HG03565 (cell line): ENCODE measurements around the gene SLC24A3.

Source experiments
- ATAC-seq: cut with Tn5 transposase; IDR thresholded peaks from one replicate; pipeline ENCODE4 v1.9.1; 2021; ENCODE audit warnings: mild to moderate bottlenecking, moderate library complexity; ENCODE audit not compliant: unreplicated experiment

The SLC24A3 gene

GRCh38 chr20:19236371-19237055 is 24.1 kb downstream of the SLC24A3 start:
- ATAC-seq: no peak

- ATAC-seq: no peak
Observed at GRCh38 chr20:19241440-19241839, 29.0 kb downstream of the SLC24A3 start.

- ATAC-seq: no peak
Observed at GRCh38 chr20:19244291-19244690, 31.8 kb downstream of the SLC24A3 start.

- ATAC-seq: no peak
Observed at GRCh38 chr20:19249106-19249879, 36.9 kb downstream of the SLC24A3 start.

- no peak for ATAC-seq
Observed at GRCh38 chr20:19250346-19250745, 37.9 kb downstream of the SLC24A3 start.

- no peak for ATAC-seq
Observed at GRCh38 chr20:19251506-19251905, 39.1 kb downstream of the SLC24A3 start.

- ATAC-seq: no peak
Observed at GRCh38 chr20:19251958-19252357, 39.5 kb downstream of the SLC24A3 start.

GRCh38 chr20:19252451-19253120 is 40.1 kb downstream of the SLC24A3 start:
- no peak for ATAC-seq

- no peak for ATAC-seq
Observed at GRCh38 chr20:19253316-19253715, 40.9 kb downstream of the SLC24A3 start.

- ATAC-seq: no peak
Observed at GRCh38 chr20:19253916-19254820, 41.7 kb downstream of the SLC24A3 start.

- no peak for ATAC-seq
Observed at GRCh38 chr20:19254956-19255355, 42.5 kb downstream of the SLC24A3 start.

- ATAC-seq: no peak
Observed at GRCh38 chr20:19256085-19256484, 43.6 kb downstream of the SLC24A3 start.

GRCh38 chr20:19256906-19257595 is 44.6 kb downstream of the SLC24A3 start:
- ATAC-seq: no peak

GRCh38 chr20:19257865-19258264 is 45.4 kb downstream of the SLC24A3 start:
- ATAC-seq: no peak

- ATAC-seq: no peak
Observed at GRCh38 chr20:19259141-19259591, 46.7 kb downstream of the SLC24A3 start.

GRCh38 chr20:19260412-19261090 is 48.1 kb downstream of the SLC24A3 start:
- no peak for ATAC-seq

GRCh38 chr20:19264191-19264590 is 51.7 kb downstream of the SLC24A3 start:
- ATAC-seq: no peak

GRCh38 chr20:19265646-19266374 is 53.4 kb downstream of the SLC24A3 start:
- ATAC-seq: no peak

- ATAC-seq: no peak
Observed at GRCh38 chr20:19268426-19268825, 56.0 kb downstream of the SLC24A3 start.
